ENCODE measurements around the gene TNFRSF8. TPM values are rescaled to one million over a fixed set of nuclear protein-coding genes. Genes with fewer than 3 reads are reported as not detected.

The TNFRSF8 gene
- total RNA-seq, 4 donors from 2014 or later: 0.26 to 2.4 (median 0.85) TPM

- H3K4me3 ChIP-seq: no peak overlapping the region
- no peaks in the 10 kb centered on the region for H3K27me3 ChIP-seq
- TF ChIP-seq CTCF (IDR thresholded peaks at IDR 0.05) (no peak), POLR2A (IDR thresholded peaks at IDR 0.05) (no peak)
- no peaks in the 10 kb centered on the region for H3K9me3 ChIP-seq
- DNase-seq: no peak
- peaks cover 3 to 10% of the 10 kb centered on the region in 2 donors for H3K4me1 ChIP-seq
- intact Hi-C loops (cut with DNase I; ENCODE audit: low total_unique reads): no loop called here
- no peaks in the 10 kb centered on the region for H3K36me3 ChIP-seq
- no peak overlapping the region for H3K27ac ChIP-seq
Observed at GRCh38 chr1:12057382-12057781, 5.7 kb upstream of the TNFRSF8 start.

- Histone ChIP-seq H3K4me1 (peaks cover 0 to 4% of the 10 kb centered on the region in 2 donors), H3K27me3 (no peaks in the 10 kb centered on the region), H3K36me3 (no peaks in the 10 kb centered on the region), H3K9me3 (no peaks in the 10 kb centered on the region), H3K4me3 (no peak overlapping the region), H3K27ac (no peak overlapping the region)
- no peak for TF ChIP-seq POLR2A (IDR thresholded peaks at IDR 0.05)
- no peak for TF ChIP-seq CTCF (IDR thresholded peaks at IDR 0.05)
- DNase-seq: no peak
- intact Hi-C loops (cut with DNase I; ENCODE audit: low total_unique reads): no loop called here
Observed at GRCh38 chr1:12057940-12058687, 5.0 kb upstream of the TNFRSF8 start.

GRCh38 chr1:12059226-12059625, 3.9 kb upstream of the TNFRSF8 start:
- H3K36me3 ChIP-seq: no peaks in the 10 kb centered on the region
- no peak overlapping the region for H3K4me3 ChIP-seq
- no peaks in the 10 kb centered on the region for H3K9me3 ChIP-seq
- peaks cover 0 to 11% of the 10 kb centered on the region in 2 donors for H3K4me1 ChIP-seq
- peaks cover 4 to 8% of the 10 kb centered on the region in 2 donors for H3K27me3 ChIP-seq
- intact Hi-C loops (cut with DNase I; ENCODE audit: low total_unique reads): no loop called here
- no peak overlapping the region for H3K27ac ChIP-seq
- no peak for DNase-seq
- no peak for TF ChIP-seq POLR2A (IDR thresholded peaks at IDR 0.05)
- TF ChIP-seq CTCF (IDR thresholded peaks at IDR 0.05): no peak

- peaks cover 4 to 9% of the 10 kb centered on the region in 2 donors for H3K27me3 ChIP-seq
- H3K27ac ChIP-seq: no peak overlapping the region
- intact Hi-C loops (cut with DNase I; ENCODE audit: low total_unique reads): no loop called here
- no peak overlapping the region for H3K4me3 ChIP-seq
- TF ChIP-seq POLR2A (IDR thresholded peaks at IDR 0.05) (no peak), CTCF (IDR thresholded peaks at IDR 0.05) (no peak)
- no peaks in the 10 kb centered on the region for H3K36me3 ChIP-seq
- H3K9me3 ChIP-seq: no peaks in the 10 kb centered on the region
- DNase-seq: no peak
- peaks cover 0 to 11% of the 10 kb centered on the region in 2 donors for H3K4me1 ChIP-seq
Observed at GRCh38 chr1:12059722-12060464, 3.2 kb upstream of the TNFRSF8 start.

GRCh38 chr1:12060500-12060899, 2.6 kb upstream of the TNFRSF8 start:
- intact Hi-C loops (cut with DNase I; ENCODE audit: low total_unique reads): no loop called here
- TF ChIP-seq CTCF (IDR thresholded peaks at IDR 0.05) (no peak), POLR2A (IDR thresholded peaks at IDR 0.05) (no peak)
- Histone ChIP-seq H3K27ac (no peak overlapping the region), H3K4me1 (peaks cover 0 to 11% of the 10 kb centered on the region in 2 donors), H3K4me3 (no peak overlapping the region), H3K9me3 (no peaks in the 10 kb centered on the region), H3K27me3 (peaks cover 4 to 9% of the 10 kb centered on the region in 2 donors), H3K36me3 (no peaks in the 10 kb centered on the region)
- no peak for DNase-seq
